GM12891 (cell line): Measurements from ENCODE around the gene CNN3.

Source experiments
- PAX5 ChIP-seq: IDR thresholded peaks from 2 replicates; pipeline ENCODE4 v1.6.1; 2011; ENCODE audit warnings: low read length, moderate library complexity, mild to moderate bottlenecking; ENCODE audit not compliant: insufficient read depth, severe bottlenecking
- POLR2A ChIP-seq: IDR thresholded peaks from 2 replicates; pipeline ENCODE4 v1.6.1; 2011; ENCODE audit warnings: low read depth, low read length, control low read depth
- POLR2AphosphoS5 ChIP-seq: IDR thresholded peaks from 2 replicates; pipeline ENCODE4 v1.6.1; 2011; ENCODE audit warnings: low read depth, low read length, control low read depth
- SPI1 ChIP-seq: IDR thresholded peaks from 2 replicates; pipeline ENCODE4 v1.6.1; 2011; ENCODE audit warnings: low read depth, low read length, control low read depth
- TAF1 ChIP-seq: IDR thresholded peaks from 2 replicates; pipeline ENCODE4 v1.6.1; 2011; ENCODE audit warnings: low read depth, low read length, control low read depth

GRCh38 chr1:94969137-94969536 lies 42.2 kb upstream of the CNN3 start:
- TF ChIP-seq PAX5 (no peak), POLR2A (no peak), POLR2AphosphoS5 (no peak), TAF1 (no peak), SPI1 (no peak)
